Astrocyte of the spinal cord (primary cell): Measurements from ENCODE around the gene IQCK.

ENCODE experiments used
- DNase-seq: peaks from one replicate; pipeline ENCODE4 v3.0.0; 2011; ENCODE audit warnings: low read depth, low spot score
- H3K4me3 ChIP-seq: 2 replicates; pipeline ENCODE4 v1.5.1; 2011; ENCODE audit warnings: low read depth, mild to moderate bottlenecking, low read length, moderate library complexity
- in situ Hi-C: cut with HindIII; loops from 2 replicates; pipeline ENCODE4 v1.10.0; 2017; ENCODE audit warnings: low sequenced_read_pairs
- TF ChIP-seq, protein P1 (sequence below): IDR thresholded peaks from 2 replicates; pipeline ENCODE4 v1.5.1; 2012; ENCODE audit warnings: low read depth, mild to moderate bottlenecking, low read length, inconsistent platforms

IQCK gene

DNA sequence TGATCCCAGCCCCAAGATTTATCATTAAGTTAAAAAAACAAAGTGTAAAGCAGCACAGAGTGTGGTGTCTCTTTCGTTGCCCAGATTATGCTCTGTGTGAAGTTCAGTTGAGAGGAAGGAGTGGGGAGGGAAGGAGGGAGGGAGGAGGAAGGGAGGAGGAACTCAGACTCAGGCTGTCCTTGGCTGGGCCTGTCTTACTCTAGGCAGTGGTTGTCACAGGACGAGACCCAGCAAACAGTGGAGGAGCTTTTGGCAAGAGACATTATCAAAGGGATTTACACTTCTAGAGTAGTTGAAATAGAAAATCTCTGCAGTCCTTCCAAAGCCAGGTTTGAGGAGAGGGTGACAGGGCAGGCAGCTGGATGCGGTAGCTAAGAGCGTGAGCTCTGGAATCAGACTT, 27.9 kb upstream of the IQCK start:
- TF ChIP-seq, protein P1, sequence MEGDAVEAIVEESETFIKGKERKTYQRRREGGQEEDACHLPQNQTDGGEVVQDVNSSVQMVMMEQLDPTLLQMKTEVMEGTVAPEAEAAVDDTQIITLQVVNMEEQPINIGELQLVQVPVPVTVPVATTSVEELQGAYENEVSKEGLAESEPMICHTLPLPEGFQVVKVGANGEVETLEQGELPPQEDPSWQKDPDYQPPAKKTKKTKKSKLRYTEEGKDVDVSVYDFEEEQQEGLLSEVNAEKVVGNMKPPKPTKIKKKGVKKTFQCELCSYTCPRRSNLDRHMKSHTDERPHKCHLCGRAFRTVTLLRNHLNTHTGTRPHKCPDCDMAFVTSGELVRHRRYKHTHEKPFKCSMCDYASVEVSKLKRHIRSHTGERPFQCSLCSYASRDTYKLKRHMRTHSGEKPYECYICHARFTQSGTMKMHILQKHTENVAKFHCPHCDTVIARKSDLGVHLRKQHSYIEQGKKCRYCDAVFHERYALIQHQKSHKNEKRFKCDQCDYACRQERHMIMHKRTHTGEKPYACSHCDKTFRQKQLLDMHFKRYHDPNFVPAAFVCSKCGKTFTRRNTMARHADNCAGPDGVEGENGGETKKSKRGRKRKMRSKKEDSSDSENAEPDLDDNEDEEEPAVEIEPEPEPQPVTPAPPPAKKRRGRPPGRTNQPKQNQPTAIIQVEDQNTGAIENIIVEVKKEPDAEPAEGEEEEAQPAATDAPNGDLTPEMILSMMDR, result no peak
- no peak for DNase-seq
- H3K4me3 ChIP-seq, result no peak overlapping the region
- in situ Hi-C loops, result no loop called here

- DNase-seq, result peak; percentile 50
- H3K4me3 ChIP-seq, result no peak overlapping the region
- in situ Hi-C loops, result no loop called here
- TF ChIP-seq, protein P1, result no peak
Observed at GRCh38 chr16:19691161-19691711, 26.8 kb upstream of the IQCK start.

DNA sequence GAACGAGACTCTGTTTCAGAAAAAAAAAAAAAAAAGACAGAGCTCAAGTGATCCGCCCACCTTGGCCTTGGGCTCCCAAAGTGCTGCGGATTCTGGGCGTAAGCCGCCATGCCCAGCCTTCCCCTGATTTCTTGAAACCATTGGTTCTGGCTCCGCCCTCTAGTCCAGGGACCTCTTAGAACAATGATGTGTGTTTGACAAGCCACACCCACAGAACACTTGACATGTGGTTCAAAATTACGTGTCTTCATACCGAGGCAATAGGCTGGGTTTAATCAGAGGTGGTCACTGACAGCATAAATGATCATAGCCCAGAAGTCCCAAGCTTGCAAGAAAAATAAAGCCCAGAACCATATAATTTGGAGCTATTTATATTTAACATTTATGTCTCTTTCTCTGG, 23.1 kb upstream of the IQCK start:
- TF ChIP-seq, protein P1, result no peak
- DNase-seq, result no peak
- in situ Hi-C loops, result no loop called here
- H3K4me3 ChIP-seq, result no peak overlapping the region

DNA sequence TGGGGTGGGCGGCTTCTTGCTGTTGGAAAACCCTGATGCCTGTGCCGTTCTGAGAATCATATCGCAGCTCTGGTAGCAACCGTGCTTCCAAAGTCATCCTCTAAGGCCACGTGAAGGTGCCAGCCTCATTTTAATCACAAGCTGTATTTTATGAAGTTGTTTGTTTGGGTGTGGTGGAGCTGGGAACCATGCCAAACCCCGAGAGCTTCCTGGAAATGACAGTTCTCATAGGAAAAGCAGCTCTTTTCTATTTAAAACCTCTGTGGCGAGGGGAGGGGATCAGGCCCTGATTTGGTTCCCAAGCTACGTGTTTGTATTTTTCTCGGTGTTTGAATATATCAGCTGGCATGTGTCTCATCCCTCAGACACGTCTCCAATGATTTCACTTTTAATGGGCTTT, 21.7 kb upstream of the IQCK start:
- TF ChIP-seq, protein P1, result no peak
- no peak overlapping the region for H3K4me3 ChIP-seq
- peak; percentile 90 for DNase-seq
- in situ Hi-C loops, result no loop called here

- no peak for DNase-seq
- in situ Hi-C loops, result no loop called here
Observed at GRCh38 chr16:19696961-19697360, 21.1 kb upstream of the IQCK start.

DNA sequence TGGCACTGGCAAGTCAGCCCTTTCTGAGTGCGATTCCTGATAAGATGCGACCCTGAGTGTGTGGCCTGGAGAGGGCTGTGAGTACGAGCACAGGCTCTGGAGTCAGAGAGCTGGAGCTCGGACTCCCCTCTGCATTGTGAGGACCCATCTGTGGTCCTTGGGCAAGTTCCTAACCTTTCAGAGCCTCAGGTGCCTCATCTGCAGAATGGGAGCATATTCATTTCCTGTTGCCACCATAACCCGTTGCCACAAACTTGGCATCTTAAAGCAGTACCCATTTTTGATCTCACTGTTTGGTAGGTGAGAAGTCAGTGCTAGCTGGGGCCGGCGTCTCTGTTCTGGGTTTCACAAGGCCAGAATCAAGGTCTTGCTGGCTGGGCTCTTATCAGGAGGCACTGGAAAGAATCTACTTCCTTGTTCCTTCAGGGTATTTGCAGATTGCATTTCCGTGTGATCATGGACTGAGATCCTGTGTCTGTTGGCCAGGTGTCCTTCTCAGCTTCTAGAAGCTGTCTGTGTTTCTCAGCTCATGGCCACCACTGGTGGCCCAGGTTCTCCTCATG, 20.2 kb upstream of the IQCK start:
- in situ Hi-C loops, result no loop called here
- no peak overlapping the region for H3K4me3 ChIP-seq
- TF ChIP-seq, protein P1, result no peak
- no peak for DNase-seq

More at GRCh38 chr16:19696961-19697360, 21.1 kb upstream of the IQCK start:
- no peak overlapping the region for H3K4me3 ChIP-seq
- TF ChIP-seq, protein P1, result no peak
